ENCODE measurements around the gene MPV17.
A peak's percentile ranks its signal among the peaks of the same experiment; 100 is the strongest.
"Not testable (repeated sequence)": the region's sequence is repeated elsewhere in the genome, so short reads cannot be mapped to it uniquely, and the experiment has no call there.

Gene MPV17

DNA sequence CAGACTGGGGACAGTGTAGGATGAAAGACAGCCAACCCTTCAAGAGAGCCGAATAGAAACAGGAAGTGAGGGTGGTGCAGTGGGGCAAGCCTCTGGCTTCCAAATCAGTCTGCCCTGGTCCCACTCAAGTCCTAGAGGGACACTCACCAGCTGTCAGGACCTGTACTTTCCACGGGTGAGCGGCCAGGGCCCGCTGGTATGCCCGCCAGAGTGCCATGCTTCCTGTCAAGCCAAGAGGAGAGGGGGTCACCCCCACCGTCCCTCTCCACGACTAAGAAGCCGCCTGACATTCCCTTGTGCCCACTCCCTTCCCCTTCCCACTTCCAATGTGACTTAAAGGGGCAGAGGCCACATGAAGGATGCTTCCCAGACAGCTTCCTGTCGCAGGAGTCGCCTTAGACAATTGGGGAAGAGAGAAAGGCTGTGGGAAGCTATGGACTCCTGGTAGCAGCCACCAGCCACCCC lies 564 bp downstream of the MPV17 start:
- DNase-seq: no peak

DNA sequence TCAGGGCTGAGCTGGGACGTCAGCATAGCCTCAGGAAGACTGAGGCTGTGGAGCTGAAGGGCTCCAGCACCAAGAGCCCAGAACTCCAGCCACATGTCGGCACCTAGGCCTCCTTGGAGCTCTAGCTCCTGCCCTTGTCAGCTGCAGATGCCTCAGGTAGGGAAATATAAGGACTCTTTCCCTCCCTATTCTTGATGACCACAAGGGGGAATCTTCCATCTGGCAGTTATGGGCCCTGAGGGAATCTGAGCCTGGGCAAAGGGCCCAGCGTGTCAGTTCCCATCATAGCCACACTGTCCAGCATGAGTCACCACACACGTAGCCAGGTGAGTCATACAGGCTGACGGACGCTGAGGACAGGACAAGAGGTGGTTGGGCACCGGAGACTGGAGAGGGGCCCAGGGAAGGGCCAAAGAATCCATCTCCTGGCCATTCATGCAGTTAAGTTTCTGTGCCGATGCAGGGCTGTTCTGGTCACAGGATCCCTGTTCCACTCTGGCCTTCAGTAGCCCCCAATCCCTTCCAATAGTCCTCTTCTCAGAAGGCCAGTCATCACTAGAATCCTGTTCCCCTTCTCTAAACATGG lies 1.8 kb downstream of the MPV17 start:
- DNase-seq: no peak

DNA sequence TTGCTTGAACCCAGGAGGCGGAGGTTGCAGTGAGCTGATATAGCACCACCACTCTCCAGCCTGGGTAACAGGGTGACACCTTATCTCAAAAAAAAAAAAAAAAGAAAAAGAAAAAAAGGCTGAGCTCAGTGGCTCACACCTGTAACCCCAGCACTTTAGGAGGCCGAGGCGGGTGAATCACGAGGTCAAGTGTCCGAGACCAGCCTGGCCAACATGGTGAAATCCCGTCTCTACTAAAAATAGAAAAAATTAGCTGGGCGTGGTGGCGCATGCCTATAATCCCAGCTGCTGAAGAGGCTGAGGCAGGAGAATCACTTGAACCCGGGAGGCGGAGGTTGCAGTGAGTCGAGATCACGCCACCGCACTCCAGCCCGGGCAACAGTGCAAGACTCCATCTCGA lies 3.1 kb downstream of the MPV17 start:
- not testable (repeated sequence) for DNase-seq

DNA sequence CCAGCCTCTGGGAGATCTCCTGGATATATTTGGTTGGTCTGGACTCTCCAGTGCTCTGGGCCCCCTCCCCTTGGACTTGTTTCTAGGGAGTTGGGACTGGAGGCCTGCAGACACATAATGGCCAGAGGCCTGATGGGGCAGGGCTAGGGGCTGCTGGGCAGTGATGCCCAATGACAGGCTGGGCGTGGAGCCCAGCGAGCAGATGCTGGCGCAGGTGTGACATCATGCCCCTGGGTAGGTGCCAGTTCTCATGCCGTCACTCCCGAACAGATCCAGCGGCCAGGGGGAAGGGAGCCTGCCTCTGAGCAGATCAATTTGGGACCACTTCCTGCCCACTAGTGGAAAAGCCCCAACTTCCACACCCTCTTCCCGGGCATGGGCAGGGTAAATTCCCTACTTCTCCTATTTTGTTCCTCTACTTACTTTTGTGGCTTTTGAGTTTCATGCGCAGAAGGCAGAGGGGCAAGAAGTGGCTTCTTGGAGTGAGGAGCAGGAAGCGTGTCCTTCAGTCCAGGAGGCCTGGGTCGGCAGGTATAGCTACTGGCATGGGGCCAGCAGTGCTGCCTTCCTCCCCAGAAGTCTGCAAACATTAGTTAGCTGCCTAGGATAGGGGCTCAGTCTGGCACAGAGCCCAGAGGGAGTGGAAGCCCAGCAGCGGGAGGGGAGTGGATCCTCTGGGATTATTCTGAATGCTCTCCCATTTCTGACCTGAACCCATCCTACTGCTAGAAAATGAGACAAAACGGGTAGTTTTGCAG lies 6.1 kb downstream of the MPV17 start:
- peak; percentile 81 for DNase-seq

DNA sequence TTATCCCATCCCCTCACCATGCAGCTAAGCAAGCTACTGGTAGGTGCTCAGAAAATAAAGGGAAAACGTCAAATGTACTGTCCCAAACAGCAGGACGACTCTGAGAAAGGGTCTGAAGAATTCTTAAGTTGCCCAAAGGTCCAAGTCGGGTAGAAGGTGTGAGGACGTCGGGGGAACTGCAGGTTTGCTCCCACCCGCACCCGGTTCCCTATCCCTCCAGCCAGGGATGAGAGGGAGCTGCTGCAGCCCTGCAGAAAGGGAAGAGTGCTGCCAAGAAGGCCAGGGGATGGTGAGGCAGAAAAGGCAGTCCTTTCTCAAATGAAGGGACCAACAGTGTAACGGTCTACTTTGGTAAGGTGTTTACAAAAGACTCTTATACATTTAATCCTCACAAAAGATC lies 7.8 kb downstream of the MPV17 start:
- no peak for DNase-seq

DNA sequence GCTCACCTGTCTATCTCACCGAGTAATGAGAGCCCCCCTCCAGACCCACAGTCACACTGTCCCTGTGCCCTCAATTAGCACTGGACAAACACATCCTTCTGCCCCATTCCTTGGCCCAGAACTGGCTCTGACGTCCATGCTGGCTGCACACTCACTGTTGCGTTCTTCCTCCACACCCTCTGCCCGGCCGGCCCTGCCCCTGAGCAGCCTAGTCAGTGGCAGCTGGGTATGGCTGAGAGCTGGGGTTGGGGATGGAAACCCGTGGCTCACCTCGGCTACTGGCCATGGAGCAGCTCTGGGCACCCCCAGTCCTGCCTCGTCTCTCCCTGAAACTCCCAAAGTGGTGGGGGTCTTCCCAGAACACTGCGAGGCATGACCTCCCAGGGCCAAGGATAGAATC lies 8.2 kb downstream of the MPV17 start:
- DNase-seq: no peak

DNA sequence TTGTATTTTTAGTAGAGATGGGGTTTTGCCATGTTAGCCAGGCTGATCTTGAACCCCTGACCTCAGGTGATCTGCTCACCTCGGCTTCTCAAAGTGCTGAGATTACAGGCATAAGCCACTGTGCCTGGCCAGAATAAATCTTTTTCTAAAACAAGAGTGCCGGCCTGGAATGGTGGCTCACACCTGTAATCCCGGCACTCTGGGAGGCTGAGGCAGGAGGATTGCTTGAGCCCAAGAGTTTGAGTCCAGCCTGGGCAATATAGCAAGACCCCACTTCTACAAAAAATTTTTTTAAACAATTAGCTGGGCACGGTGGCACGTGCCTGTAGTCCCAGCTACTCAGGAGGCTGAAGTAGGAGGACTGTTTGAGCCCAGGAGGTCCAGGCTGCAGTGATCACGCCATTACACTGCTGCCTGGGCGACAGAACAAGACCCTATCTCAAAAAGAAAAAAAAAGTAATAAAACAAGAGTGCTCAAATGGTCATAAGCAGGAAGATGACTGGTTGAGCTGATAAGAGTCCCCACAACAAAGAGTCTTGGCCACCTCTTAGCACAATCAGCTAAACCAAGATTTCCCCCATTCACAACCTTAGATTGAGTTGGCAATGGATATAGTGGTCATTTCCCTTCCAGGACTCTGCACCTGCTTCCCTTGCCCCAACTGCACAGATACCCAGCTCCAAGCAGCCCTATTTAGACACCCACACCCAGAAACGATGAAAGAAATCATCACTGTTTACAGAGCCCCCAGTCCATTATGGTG lies 8.8 kb downstream of the MPV17 start:
- DNase-seq: no peak

DNA sequence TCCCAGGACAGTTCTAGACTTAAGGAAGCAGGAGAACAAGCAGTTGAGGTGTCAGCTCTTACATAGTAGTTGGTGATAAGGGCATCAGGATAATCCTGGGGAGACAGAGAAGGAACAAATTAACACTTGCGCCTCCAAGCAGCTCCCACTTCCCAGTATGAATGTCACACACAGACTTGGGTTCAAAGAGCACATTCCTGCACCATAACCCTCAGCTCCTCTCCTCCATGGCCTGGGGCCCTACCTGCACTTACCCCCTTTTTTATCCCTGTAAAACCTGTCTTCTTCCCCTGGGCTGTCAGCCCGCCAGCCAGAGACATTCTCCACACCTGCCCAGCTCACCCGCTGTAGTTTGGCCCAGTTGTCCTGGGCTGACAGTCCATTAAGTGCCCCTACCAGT lies 10.7 kb downstream of the MPV17 start:
- DNase-seq: no peak

DNA sequence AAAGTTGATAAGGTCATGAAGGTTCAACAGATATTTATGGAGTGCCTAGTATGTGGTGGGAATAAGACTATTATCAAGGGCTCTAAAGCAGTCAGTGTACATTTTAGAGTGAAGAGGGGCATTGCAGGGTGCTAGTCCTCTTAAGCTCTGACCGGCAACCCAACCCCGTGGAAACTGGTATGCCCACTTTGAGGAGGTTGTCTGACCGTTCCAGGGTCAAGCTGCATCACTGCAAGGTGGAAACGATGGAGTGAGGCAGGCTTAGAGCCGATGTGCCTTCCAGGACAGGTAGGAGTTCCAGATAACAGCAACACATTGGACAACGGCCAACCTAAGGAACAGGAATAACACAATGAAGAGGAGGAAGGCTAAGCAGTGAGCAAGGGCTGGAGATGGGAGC lies 13.2 kb downstream of the MPV17 start:
- no peak for DNase-seq

DNA sequence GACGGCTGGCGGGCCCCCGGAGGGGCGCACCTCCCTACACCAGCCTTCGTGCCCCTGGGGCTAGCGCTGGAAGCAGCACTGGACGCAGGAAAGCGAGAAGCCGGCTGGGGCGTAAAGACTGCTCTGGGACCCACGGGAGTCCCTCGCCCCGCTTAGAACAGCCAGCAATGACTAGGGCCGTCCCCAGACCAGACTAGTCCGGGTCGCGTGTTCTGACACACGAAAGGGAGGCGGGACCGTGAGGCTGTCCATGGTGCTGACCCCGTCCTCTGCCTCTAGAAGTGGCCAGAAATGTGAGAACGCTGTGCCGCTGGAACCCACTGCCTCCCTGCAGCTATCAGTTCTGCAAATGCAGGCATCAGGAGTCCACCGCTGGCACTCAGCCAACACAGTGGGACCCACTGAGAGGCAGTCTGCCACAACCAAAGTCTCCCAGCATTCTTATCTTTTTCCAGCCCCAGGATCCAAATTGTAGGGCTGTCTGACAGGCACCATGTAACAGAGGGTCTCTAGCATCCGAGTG lies 14.5 kb downstream of the MPV17 start, which contains the start of gene UCN:
Gene UCN (minus strand): TSS at position 87 of the 523 bp plus-strand sequence. CDS start 550 bp downstream, outside the sequence.
- DNase-seq: no peak

DNA sequence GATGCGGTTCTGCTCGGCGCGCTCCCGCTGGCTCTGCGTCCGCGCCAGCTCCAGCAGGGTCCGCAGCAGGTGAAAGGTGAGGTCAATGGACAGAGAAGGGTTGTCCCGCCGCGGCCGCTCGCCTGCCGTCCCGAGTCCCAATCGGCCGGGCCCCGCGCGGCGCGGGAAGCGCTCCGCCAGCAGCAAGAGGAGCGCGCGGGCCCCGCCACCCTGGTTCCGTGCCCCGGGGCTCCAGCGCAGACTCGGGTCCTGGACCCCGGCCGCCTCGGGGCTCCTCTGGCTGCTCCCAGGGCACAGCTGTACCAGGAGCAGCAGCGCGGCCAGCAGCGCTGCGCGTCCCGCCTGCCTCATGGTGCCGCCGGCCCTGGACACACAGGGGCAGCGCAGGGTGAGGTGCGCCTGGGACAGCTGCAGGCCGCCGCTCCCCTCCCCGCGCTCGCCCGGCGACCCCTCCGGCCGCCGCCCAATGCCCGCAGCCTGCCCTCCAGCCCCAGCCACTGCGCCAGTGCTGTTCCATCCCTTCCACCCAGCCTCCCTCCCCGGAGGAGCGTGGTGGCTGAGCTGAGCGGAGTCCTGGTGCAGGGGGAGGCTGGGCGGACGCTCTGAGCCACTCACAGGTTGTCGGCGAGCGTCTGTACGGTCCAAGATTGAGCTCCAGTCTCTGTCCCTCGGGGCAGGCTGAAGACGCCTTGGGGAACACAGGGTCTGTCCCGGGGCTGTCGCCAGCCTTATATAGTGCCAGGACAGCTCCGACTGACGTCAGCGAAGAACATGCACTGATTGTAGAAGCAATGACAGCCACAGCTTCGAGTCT lies 15.1 kb downstream of the MPV17 start:
- DNase-seq: no peak

DNA sequence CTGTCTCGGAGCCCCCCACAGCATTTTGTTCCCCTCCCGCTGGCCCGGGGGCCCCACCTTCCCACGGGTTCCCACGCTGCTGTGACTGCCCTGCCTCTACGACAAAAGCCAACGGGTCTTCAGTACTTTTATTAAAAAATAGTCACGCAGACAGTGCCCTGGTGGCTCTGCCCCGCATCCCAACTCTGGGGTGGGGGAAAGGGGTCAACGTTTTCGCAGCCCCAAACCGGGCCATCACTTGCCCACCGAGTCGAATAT lies 15.7 kb downstream of the MPV17 start:
- DNase-seq: no peak

DNA sequence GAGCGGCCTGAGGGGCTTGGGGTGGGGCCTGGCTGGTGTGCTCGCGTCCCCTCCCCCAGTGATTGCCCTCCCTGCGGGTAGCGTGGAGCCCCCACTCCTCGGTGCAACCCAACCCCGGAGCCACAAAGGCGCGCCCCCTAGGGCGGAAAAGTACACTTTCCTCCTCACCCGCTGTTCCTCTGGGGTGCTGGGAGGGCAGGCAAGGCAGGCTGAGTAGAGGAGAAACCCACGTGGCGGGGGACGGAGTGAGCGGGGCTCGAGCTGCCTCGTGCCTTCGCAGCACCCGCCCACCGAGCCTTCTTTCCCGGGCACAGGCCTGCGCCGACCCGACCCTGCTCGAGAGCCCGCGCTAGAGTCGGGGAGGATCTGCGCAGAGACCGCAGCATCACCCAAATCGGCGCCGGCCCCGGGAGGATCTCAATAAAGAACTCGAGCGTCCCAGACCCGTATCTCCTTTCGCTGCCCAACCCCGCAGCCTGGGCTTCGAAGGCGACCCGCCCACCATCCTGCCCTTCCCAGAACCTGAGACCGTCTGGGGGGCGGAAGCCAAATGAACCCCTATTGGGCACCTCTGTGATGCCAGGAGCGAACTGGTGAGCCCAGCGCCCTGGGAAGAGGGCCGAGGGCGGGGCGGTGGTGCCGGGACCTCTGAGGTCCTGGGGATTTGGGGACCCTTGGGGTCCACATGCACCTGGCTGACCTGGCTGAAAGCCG lies 16.2 kb downstream of the MPV17 start:
- DNase-seq: peak; percentile 37

DNA sequence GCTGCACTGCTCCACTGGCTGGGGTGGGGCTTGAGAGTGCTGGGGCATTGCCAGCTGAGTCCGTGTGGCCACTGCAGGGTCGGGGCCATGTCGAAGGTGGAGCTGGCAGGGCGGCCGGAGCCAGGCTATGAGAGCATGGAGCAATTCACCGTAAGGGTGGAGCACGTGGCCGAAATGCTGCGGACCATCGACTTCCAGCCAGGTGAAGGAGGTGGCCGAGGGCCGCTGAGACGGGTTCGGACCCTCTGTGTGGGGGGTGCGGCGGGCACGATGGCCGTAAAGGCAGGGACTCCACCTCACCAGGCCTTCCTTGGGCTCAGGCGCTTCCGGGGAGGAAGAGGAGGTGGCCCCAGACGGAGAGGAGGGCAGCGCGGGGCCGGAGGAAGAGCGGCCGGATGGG lies 16.8 kb downstream of the MPV17 start:
- no peak for DNase-seq

DNA sequence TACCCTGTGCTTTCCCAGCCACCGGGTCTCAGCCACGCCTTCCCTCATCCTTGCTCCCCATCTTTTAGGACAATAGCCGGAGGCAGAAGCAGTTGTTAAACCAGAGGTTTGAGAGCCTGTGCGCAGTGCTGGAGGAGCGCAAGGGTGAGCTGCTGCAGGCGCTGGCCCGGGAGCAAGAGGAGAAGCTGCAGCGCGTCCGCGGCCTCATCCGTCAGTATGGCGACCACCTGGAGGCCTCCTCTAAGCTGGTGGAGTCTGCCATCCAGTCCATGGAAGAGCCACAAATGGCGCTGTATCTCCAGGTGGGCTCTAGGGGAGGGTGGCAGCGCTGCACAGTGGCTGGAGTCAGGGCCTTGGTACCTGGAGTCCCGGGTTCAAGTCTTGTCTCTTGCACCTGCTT lies 17.4 kb downstream of the MPV17 start:
- no peak for DNase-seq

DNA sequence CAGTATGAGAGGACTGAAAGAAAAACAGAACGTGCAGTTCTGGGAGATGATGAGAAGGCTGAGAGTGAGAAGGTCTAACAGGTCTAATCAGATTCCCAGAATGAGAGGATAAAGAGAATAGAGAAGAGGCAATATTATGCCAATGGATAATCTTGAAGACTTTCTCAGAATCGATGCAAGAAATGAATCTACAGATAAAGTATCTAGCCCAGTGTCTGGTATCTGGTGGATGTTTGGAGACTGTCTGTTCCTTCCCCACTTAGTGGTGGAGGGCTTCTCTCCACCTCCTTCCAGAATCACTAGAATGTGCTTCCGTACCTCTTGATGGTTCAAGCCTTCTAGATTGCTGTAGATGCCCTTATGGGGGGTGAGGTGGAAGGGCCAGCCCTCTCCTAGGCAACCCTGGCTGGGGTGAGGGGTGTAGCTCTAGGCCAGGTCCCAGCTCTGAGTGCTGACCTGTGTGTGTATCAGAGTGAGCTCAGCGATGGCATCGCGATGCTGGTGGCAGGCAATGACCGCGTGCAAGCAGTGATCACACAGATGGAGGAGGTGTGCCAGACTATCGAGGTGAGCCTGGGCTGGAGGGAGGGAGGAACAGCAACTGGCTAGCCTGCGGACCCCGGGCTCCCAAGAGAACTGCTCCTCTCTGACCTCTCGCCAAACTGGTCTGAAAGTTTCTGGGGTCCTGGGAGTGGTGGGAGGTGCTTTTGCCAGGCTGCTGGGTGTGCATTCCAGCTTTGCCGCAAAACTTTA lies 18.2 kb downstream of the MPV17 start:
- no peak for DNase-seq

DNA sequence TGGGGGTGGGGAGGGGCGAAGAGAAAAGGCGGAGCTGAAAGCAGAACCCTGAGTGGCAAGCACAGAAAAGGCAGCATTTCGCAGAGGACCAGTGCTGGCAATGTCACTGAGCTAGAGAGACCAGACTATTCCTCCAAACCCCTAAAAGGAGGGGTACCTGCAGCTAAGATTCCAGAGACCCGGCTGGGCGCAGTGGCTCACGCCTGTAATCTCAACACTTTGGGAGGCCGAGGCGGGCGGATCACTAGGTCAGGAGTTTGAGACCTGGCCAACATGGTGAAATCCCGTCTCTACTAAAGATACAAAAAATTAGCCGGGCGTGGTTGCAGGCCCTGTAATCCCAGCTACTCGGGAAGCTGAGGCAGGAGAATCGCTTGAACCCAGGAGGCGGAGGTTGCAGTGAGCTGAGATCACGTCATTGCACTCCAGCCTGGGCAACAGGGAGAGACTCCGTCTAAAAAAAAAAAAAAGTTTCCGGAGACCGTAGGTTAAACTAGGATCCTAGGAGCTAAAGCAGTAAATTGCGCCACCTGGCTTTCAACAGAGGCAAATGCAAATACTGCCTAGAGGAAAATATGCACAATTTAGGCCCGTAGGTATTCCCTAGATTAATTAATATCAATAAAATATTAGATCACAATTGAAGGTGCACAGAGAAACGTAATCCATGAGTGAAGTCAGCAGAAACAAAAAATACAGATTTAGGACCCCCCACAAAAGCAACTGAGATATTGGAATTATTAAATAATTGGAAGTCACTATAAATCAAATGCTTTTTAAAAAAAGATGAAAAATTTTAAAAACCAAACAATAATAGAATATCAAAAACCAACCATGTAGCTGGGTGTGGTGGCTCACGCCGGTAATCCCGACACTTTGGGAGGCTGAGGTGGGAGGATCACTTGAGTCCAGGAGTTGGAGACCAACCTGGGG lies 19.5 kb downstream of the MPV17 start:
- DNase-seq: peak; percentile 53

DNA sequence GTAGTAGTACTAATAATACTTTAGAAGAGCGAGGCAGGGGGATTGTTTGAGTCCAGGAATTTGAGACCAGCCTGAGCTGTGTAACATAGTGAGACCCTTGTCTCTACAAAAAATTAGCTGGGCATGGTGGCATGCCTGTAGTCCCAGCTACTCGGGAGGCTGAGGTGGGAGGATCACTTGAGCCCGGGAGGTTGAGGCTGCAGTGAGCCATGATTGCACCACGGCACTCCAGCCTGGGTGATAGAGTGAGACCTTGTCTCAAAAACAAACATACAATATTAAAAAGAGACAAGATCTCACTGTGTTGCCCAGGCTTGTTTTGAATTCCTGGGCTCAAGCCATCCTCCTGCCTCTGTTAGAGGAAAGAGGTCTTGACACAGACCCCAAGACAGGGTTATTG lies 22.3 kb downstream of the MPV17 start:
- not testable (repeated sequence) for DNase-seq

DNA sequence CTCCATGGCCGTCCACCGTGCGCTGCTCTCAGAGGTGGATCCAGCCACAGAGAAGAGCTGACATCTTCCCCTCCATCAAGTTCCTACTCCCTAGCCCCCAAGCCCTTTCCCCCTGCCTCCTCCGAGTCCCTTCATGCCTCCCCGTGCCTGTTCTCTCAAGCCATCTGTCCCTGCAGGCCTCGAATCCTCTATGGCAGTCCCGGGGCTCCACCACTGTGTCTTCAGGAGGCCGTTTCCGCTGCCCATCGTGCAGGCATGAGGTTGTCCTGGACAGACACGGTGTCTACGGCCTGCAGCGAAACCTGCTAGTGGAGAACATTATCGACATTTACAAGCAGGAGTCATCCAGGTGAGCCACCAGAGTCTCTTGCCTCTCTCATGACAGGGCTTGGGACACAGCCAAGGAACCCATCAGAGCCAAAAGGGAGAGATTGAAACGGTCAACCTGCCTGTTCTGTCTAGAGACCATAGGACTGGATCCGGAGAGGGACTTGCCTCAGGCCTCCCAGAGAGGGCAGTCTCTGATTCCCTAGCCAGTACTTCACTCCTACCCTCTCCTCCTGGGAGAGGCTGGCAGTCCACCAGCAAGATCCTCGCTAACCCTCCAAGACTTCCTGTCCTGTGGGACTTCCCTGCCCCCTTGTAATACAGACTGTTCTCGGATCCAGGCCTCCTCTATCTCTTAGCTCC lies 24.4 kb downstream of the MPV17 start:
- peak; percentile 51 for DNase-seq

DNA sequence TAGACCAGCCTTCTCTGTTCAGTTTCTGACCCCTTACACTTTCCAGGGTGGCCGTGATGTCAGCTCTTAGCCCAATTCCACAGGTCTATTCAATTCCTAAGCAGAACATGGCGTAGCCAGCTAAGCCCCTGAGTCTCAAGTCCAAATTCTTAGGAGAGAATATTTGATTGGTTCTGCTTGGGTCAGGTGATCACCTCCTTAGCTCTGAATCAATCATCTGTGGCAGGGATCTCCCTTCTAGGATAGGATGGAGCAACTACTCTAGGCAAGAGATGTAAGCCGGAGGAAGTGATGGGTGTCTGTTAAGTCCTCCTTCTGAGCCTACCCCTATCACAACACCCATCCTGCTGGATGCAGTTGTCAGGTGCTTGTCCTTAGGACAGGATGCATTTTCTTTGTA lies 25.7 kb downstream of the MPV17 start:
- DNase-seq: no peak

All from DMS79 treated with DMSO at 0.1 percent for 48 hours (cell line).